CD14-positive monocyte (primary cell): ENCODE data around the gene VIM. TPM values are rescaled to one million over a fixed set of nuclear protein-coding genes. Genes with fewer than 3 reads are reported as not detected.

Experiments used
- DNase-seq, 3 donors: peaks; one replicate each; pipeline ENCODE4 v3.0.0-alpha.2; 2011 to 2022
- H2AFZ ChIP-seq: 2 replicates; pipeline ENCODE4 v1.6.0; 2012; ENCODE audit warnings: mild to moderate bottlenecking, low read depth, low read length, inconsistent platforms; ENCODE audit not compliant: insufficient read depth, poor library complexity, severe bottlenecking
- H3K27ac ChIP-seq, 2 donors: 1 replicate in 1 of 2; 2 replicates in 1 of 2; pipeline ENCODE4 v1.5.1; 2012 to 2013; ENCODE audit warnings: low read length in 2 of 2, control low read depth in 1 of 2, inconsistent platforms in 1 of 2, low read depth in 1 of 2, mild to moderate bottlenecking in 1 of 2
- H3K27me3 ChIP-seq, 2 donors: one replicate each; pipeline versions ENCODE4 v1.6.0 to v1.6.1; 2011 to 2013; ENCODE audit warnings: low read length in 2 of 2; ENCODE audit not compliant: control insufficient read depth in 2 of 2, insufficient read depth in 2 of 2
- H3K36me3 ChIP-seq, 2 donors: replicated peaks in 1 of 2; 1 replicate in 1 of 2; 2 replicates in 1 of 2; pipeline versions ENCODE4 v1.5.1 to v1.6.1; 2012 to 2013; ENCODE audit warnings: low read length in 2 of 2, control low read depth in 1 of 2, inconsistent platforms in 1 of 2, mild to moderate bottlenecking in 1 of 2; ENCODE audit not compliant: insufficient read depth in 2 of 2, control insufficient read depth in 1 of 2
- H3K4me1 ChIP-seq, 2 donors: 1 replicate in 1 of 2; 2 replicates in 1 of 2; pipeline versions ENCODE4 v1.5.1 to v1.6.1; 2012 to 2013; ENCODE audit warnings: low read length in 2 of 2, control low read depth in 1 of 2, inconsistent platforms in 1 of 2, mild to moderate bottlenecking in 1 of 2, moderate library complexity in 1 of 2; ENCODE audit not compliant: insufficient read depth in 2 of 2, control insufficient read depth in 1 of 2
- H3K4me2 ChIP-seq: replicated peaks from 2 replicates; pipeline ENCODE3; 2012; ENCODE audit warnings: low read length, moderate library complexity, mild to moderate bottlenecking; ENCODE audit not compliant: poor library complexity, severe bottlenecking; ENCODE audit errors: extremely low read depth
- H3K4me3 ChIP-seq, 3 experiments: fragments of 200-600 bp in 1 of 3; sonication (generic) in 1 of 3; replicated peaks in 1 of 3; 1 replicate in 2 of 3; 2 replicates in 1 of 3; pipeline ENCODE4 v1.5.1; 2011 to 2013; ENCODE audit warnings: low read length in 3 of 3, mild to moderate bottlenecking in 3 of 3, control low read depth in 2 of 3, low read depth in 2 of 3, inconsistent platforms in 1 of 3, moderate library complexity in 1 of 3
- H3K79me2 ChIP-seq: 2 replicates; pipeline ENCODE4 v1.6.0; 2012; ENCODE audit warnings: mild to moderate bottlenecking, control low read depth, inconsistent platforms, low read length, moderate library complexity; ENCODE audit not compliant: insufficient read depth
- H3K9ac ChIP-seq: 2 replicates; pipeline ENCODE4 v1.6.0; 2017; ENCODE audit warnings: low read length, mild to moderate bottlenecking; ENCODE audit not compliant: insufficient read depth, poor library complexity, severe bottlenecking
- H3K9me3 ChIP-seq, 2 donors: replicated peaks in 1 of 2; 1 replicate in 1 of 2; 2 replicates in 1 of 2; pipeline versions ENCODE4 v1.5.1 to v1.6.1; 2012 to 2013; ENCODE audit warnings: low read length in 2 of 2, control low read depth in 1 of 2; ENCODE audit not compliant: control insufficient read depth in 1 of 2, insufficient read depth in 1 of 2
- H4K20me1 ChIP-seq: 2 replicates; pipeline ENCODE4 v1.6.0; 2012; ENCODE audit warnings: mild to moderate bottlenecking, low read length, control low read depth, moderate library complexity; ENCODE audit not compliant: insufficient read depth
- H3K27ac Mint-ChIP-seq, 7 donors: one replicate each; pipeline ENCODE4 v1.8.0; 2020; ENCODE audit warnings: mild to moderate bottlenecking in 7 of 7, mixed read lengths in 7 of 7, moderate library complexity in 6 of 7, inconsistent platforms in 2 of 7
- H3K27me3 Mint-ChIP-seq, 3 donors: one replicate each; pipeline ENCODE4 v1.8.0; 2021 to 2022; ENCODE audit warnings: low read depth in 3 of 3, mild to moderate bottlenecking in 3 of 3, mixed read lengths in 3 of 3, moderate library complexity in 3 of 3, inconsistent platforms in 1 of 3
- H3K36me3 Mint-ChIP-seq, 2 donors: one replicate each; pipeline ENCODE4 v1.8.0; 2020; ENCODE audit warnings: mixed read lengths in 2 of 2, inconsistent platforms in 1 of 2, mild to moderate bottlenecking in 1 of 2
- H3K4me1 Mint-ChIP-seq: one replicate; pipeline ENCODE4 v1.8.0; 2020; ENCODE audit warnings: mild to moderate bottlenecking, mixed read lengths
- H3K4me3 Mint-ChIP-seq, 2 donors: one replicate each; pipeline ENCODE4 v1.8.0; 2020; ENCODE audit warnings: mild to moderate bottlenecking in 2 of 2, mixed read lengths in 2 of 2, moderate library complexity in 1 of 2
- H3K9me3 Mint-ChIP-seq, 7 donors: one replicate each; pipeline ENCODE4 v1.8.0; 2020 to 2022; ENCODE audit warnings: mixed read lengths in 7 of 7, mild to moderate bottlenecking in 6 of 7, moderate library complexity in 6 of 7, inconsistent platforms in 2 of 7
- CTCF ChIP-seq: fragments of 200-600 bp; IDR thresholded peaks from one replicate; pipeline ENCODE4 v1.8.0; 2022; ENCODE audit warnings: antibody characterized with exemption, mild to moderate bottlenecking
- whole genome bisulfite sequencing: methylation state at CpG from one replicate; pipeline ENCODE4 v1.1.5; 2013; ENCODE audit warnings: missing lambda C conversion rate; ENCODE audit not compliant: insufficient coverage; 5-methylcytosine and 5-hydroxymethylcytosine counted together
- intact Hi-C, 2 donors: fragments of 100-400 bp; cut with micrococcal nuclease; formaldehyde crosslinking; loops; one replicate each; pipeline versions ENCODE4 v1.15.0 to v1.15.1; 2023
- polyA plus RNA-seq, 3 donors: library from polyadenylated mRNA; depleted of rRNA in 1 of 3; unstranded in 2 of 3; stranded (reverse) in 1 of 3; fragments of 300-500 nt in 2 of 3; fragments of >200 nt in 1 of 3; fragmentation: Illumina TruSeq in 2 of 3; gene quantifications; 1 replicate in 2 of 3; 2 replicates in 1 of 3; pipeline ENCODE4 v1.2.3, GENCODE V29; 2012 to 2021

VIM gene
- polyA plus RNA-seq, 3 donors = 697 to 4,055 (median 932) TPM

- no CpG with 5 or more reads among the region's 1 CpG for WGBS
- Histone ChIP-seq H3K27me3 (no peaks in the 10 kb centered on the region), H2AFZ (no peak overlapping the region), H3K4me2 (no peak overlapping the region), H3K9ac (peak overlapping the region; percentile 93), H3K27ac (peak overlapping the region; percentile 100), H3K4me3 (no peak overlapping the region), H4K20me1 (no peaks in the 10 kb centered on the region), H3K9me3 (no peaks in the 10 kb centered on the region), H3K4me1 (peaks cover 60 to 66% of the 10 kb centered on the region in 2 donors), H3K79me2 (peaks cover 63% of the 10 kb centered on the region), H3K36me3 (no peaks in the 10 kb centered on the region)
- intact Hi-C loops = loop anchor here in 1 of 2 donors (2.0 kb wide), 1 partner anchor 15 kb away; no protein-coding TSS in a partner anchor
- peak overlapping the region; percentile 98 to 100 (median 99) for H3K27ac Mint-ChIP-seq
- H3K27me3 Mint-ChIP-seq = no peaks in the 10 kb centered on the region
- TF ChIP-seq CTCF = no peak
- H3K9me3 Mint-ChIP-seq = peaks cover 0 to 3% (median 0%) of the 10 kb centered on the region in 7 donors
- H3K4me3 Mint-ChIP-seq = no peak overlapping the region
- peaks cover 63% of the 10 kb centered on the region for H3K4me1 Mint-ChIP-seq
- H3K36me3 Mint-ChIP-seq = peaks cover 8 to 10% of the 10 kb centered on the region in 2 donors
- DNase-seq = peak in 2 of 3 donors; percentile 73 to 83
These were observed 10.3 kb upstream of the VIM start for GRCh38 chr10:17217631-17218232.

GRCh38 chr10:17219024-17219423 lies 9.0 kb upstream of the VIM start:
- H2AFZ ChIP-seq = no peak overlapping the region
- Mint-ChIP-seq H3K27me3 (no peaks in the 10 kb centered on the region), H3K4me1 (peaks cover 57% of the 10 kb centered on the region), H3K4me3 (no peak overlapping the region), H3K36me3 (peaks cover 10 to 13% of the 10 kb centered on the region in 2 donors), H3K27ac (peak overlapping the region; percentile 73 to 100 (median 84)), H3K9me3 (peaks cover 0 to 3% (median 0%) of the 10 kb centered on the region in 7 donors)
- intact Hi-C loops = no loop called here
- no CpG with 5 or more reads among the region's 2 CpGs for WGBS
- peak overlapping the region in 1 of 2 donors; percentile 100 for H3K27ac ChIP-seq
- H3K9me3 ChIP-seq = no peaks in the 10 kb centered on the region
- DNase-seq = no peak
- H3K36me3 ChIP-seq = no peaks in the 10 kb centered on the region
- no peak overlapping the region for H3K4me2 ChIP-seq
- no peak for TF ChIP-seq CTCF
- H3K9ac ChIP-seq = no peak overlapping the region
- H3K27me3 ChIP-seq = no peaks in the 10 kb centered on the region
- peaks cover 60% of the 10 kb centered on the region for H3K79me2 ChIP-seq
- no peaks in the 10 kb centered on the region for H4K20me1 ChIP-seq
- H3K4me3 ChIP-seq = no peak overlapping the region
- H3K4me1 ChIP-seq = peaks cover 47 to 55% of the 10 kb centered on the region in 2 donors
